H9 (cell line): ENCODE measurements around the gene LEMD3. TPM values are rescaled to one million over a fixed set of nuclear protein-coding genes. Genes with fewer than 3 reads are reported as not detected.

Experiments
- DNase-seq: peaks from one replicate; pipeline ENCODE4 v3.0.0-alpha.2; 2017
- H2AFZ ChIP-seq: one replicate; pipeline ENCODE4 v1.6.1; 2013; ENCODE audit warnings: mild to moderate bottlenecking, low read length, control low read depth, moderate library complexity
- H2AK5ac ChIP-seq: 2 replicates; pipeline ENCODE4 v1.6.1; 2013; ENCODE audit warnings: low read length, control low read depth, mixed read lengths; ENCODE audit not compliant: insufficient read length
- H2BK120ac ChIP-seq: one replicate; pipeline ENCODE4 v1.6.1; 2013; ENCODE audit warnings: low read depth, mild to moderate bottlenecking, low read length, control low read depth, inconsistent platforms; ENCODE audit not compliant: poor library complexity, severe bottlenecking
- H2BK12ac ChIP-seq: 2 replicates; pipeline ENCODE4 v1.6.1; 2013; ENCODE audit warnings: low read length, control low read depth, mixed read lengths, low read depth; ENCODE audit not compliant: insufficient read length
- H2BK15ac ChIP-seq: 2 replicates; pipeline ENCODE4 v1.6.1; 2013; ENCODE audit warnings: low read depth, low read length, control low read depth
- H2BK20ac ChIP-seq: one replicate; pipeline ENCODE4 v1.6.1; 2013; ENCODE audit warnings: low read depth, mild to moderate bottlenecking, low read length, control low read depth, inconsistent platforms; ENCODE audit not compliant: poor library complexity, severe bottlenecking
- H2BK5ac ChIP-seq: 2 replicates; pipeline ENCODE4 v1.6.1; 2013; ENCODE audit warnings: low read length, control low read depth, mixed read lengths; ENCODE audit not compliant: insufficient read length
- H3K14ac ChIP-seq: 2 replicates; pipeline ENCODE4 v1.6.1; 2013; ENCODE audit warnings: low read length, control low read depth; ENCODE audit not compliant: insufficient read depth
- H3K18ac ChIP-seq: 2 replicates; pipeline ENCODE4 v1.6.1; 2013; ENCODE audit warnings: low read depth, mild to moderate bottlenecking, mixed read lengths, low read length, control low read depth; ENCODE audit not compliant: insufficient read length
- H3K23ac ChIP-seq: 2 replicates; pipeline ENCODE4 v1.6.1; 2013; ENCODE audit warnings: low read length, control low read depth, mixed read lengths, low read depth; ENCODE audit not compliant: insufficient read length
- H3K23me2 ChIP-seq: 2 replicates; pipeline ENCODE4 v1.6.1; 2013; ENCODE audit warnings: low read depth, mild to moderate bottlenecking, mixed read lengths, low read length, control low read depth; ENCODE audit not compliant: insufficient read length, poor library complexity, severe bottlenecking
- H3K27ac ChIP-seq: 2 replicates; pipeline ENCODE4 v1.5.1; 2013; ENCODE audit warnings: low read length, control low read depth, mixed read lengths, low read depth; ENCODE audit not compliant: insufficient read length
- H3K27me3 ChIP-seq: 2 replicates; pipeline ENCODE4 v1.6.1; 2013; ENCODE audit warnings: low read length, control low read depth, inconsistent platforms; ENCODE audit not compliant: insufficient read depth
- H3K4ac ChIP-seq: 2 replicates; pipeline ENCODE4 v1.6.1; 2013; ENCODE audit warnings: low read depth, mild to moderate bottlenecking, control low read depth, inconsistent platforms, low read length, moderate library complexity
- H3K4me1 ChIP-seq: 2 replicates; pipeline ENCODE4 v1.6.1; 2013; ENCODE audit warnings: low read length, control low read depth, inconsistent platforms; ENCODE audit not compliant: insufficient read depth
- H3K4me2 ChIP-seq: 2 replicates; pipeline ENCODE4 v1.6.1; 2013; ENCODE audit warnings: low read length, control low read depth, mixed read lengths; ENCODE audit not compliant: insufficient read length, insufficient read depth
- H3K56ac ChIP-seq: 2 replicates; pipeline ENCODE4 v1.6.1; 2013; ENCODE audit warnings: low read depth, mild to moderate bottlenecking, mixed read lengths, low read length, control low read depth; ENCODE audit not compliant: insufficient read length
- H3K79me1 ChIP-seq: 2 replicates; pipeline ENCODE4 v1.6.1; 2013; ENCODE audit warnings: low read depth, mild to moderate bottlenecking, moderate library complexity, low read length, control low read depth, inconsistent platforms; ENCODE audit not compliant: insufficient read depth, poor library complexity, severe bottlenecking
- H3K79me2 ChIP-seq: 2 replicates; pipeline ENCODE4 v1.6.1; 2013; ENCODE audit warnings: low read length, control low read depth, inconsistent platforms; ENCODE audit not compliant: insufficient read depth
- H3K9ac ChIP-seq: 2 replicates; pipeline ENCODE4 v1.6.1; 2013; ENCODE audit warnings: low read length, control low read depth, mixed read lengths; ENCODE audit not compliant: insufficient read length; ENCODE audit errors: extremely low read depth
- H3K9me3 ChIP-seq: one replicate; pipeline ENCODE4 v1.6.1; 2013; ENCODE audit warnings: low read depth, low read length, inconsistent platforms; ENCODE audit not compliant: control insufficient read depth
- H3T11ph ChIP-seq: one replicate; pipeline ENCODE4 v1.6.1; 2013; ENCODE audit warnings: mild to moderate bottlenecking, low read length, control low read depth, inconsistent platforms
- H4K20me1 ChIP-seq: one replicate; pipeline ENCODE4 v1.6.1; 2013; ENCODE audit not compliant: control insufficient read depth, insufficient read length, insufficient read depth
- H4K5ac ChIP-seq: 2 replicates; pipeline ENCODE4 v1.6.1; 2013; ENCODE audit warnings: low read depth, mild to moderate bottlenecking, mixed read lengths, low read length, control low read depth; ENCODE audit not compliant: insufficient read length
- H4K8ac ChIP-seq: replicated peaks from 2 replicates; pipeline ENCODE4 v1.6.1; 2013; ENCODE audit warnings: low read length, control low read depth, mixed read lengths, low read depth; ENCODE audit not compliant: insufficient read length
- H4K91ac ChIP-seq: 2 replicates; pipeline ENCODE4 v1.6.1; 2013; ENCODE audit warnings: low read depth, mild to moderate bottlenecking, moderate library complexity, mixed read lengths, low read length, control low read depth; ENCODE audit not compliant: insufficient read length
- H3K27ac Mint-ChIP-seq, 3 experiments: 2 replicates in 2 of 3; 3 replicates in 1 of 3; pipeline ENCODE4 v1.8.0; 2020 to 2021; ENCODE audit warnings: mixed read lengths in 3 of 3, mild to moderate bottlenecking in 1 of 3, moderate library complexity in 1 of 3
- H3K27me3 Mint-ChIP-seq: 2 replicates; pipeline ENCODE4 v1.8.0; 2021; ENCODE audit warnings: low read depth, mild to moderate bottlenecking, moderate library complexity, mixed read lengths
- H3K36me3 Mint-ChIP-seq, 3 experiments: 2 replicates in 2 of 3; 3 replicates in 1 of 3; pipeline ENCODE4 v1.8.0; 2020 to 2021; ENCODE audit warnings: low read depth in 3 of 3, mixed read lengths in 3 of 3; ENCODE audit not compliant: insufficient read depth in 1 of 3
- H3K4me1 Mint-ChIP-seq, 2 experiments: 2 replicates each; pipeline ENCODE4 v1.8.0; 2020; ENCODE audit warnings: mixed read lengths in 2 of 2
- H3K4me3 Mint-ChIP-seq, 2 experiments: 2 replicates in 1 of 2; 3 replicates in 1 of 2; pipeline ENCODE4 v1.8.0; 2020 to 2021; ENCODE audit warnings: mild to moderate bottlenecking in 2 of 2, mixed read lengths in 2 of 2, moderate library complexity in 1 of 2
- H3K9me3 Mint-ChIP-seq, 2 experiments: 2 replicates in 1 of 2; 3 replicates in 1 of 2; pipeline ENCODE4 v1.8.0; 2020; ENCODE audit warnings: mild to moderate bottlenecking in 2 of 2, mixed read lengths in 2 of 2, moderate library complexity in 1 of 2
- CTCF ChIP-seq: fragments of 200-600 bp; sonication (generic); conservative IDR thresholded peaks from 3 replicates; pipeline ENCODE4 v1.8.0; 2021; ENCODE audit warnings: antibody characterized with exemption, mild to moderate bottlenecking
- WGBS: extraction: QIAGEN DNeasy Blood & Tissue Kit; methylation state at CpG from one replicate; pipeline ENCODE4 v1.1.7; 2013; ENCODE audit warnings: missing lambda C conversion rate, low lambda C conversion rate, mixed read lengths; ENCODE audit not compliant: insufficient read length; ENCODE audit errors: extremely low coverage; 5-methylcytosine and 5-hydroxymethylcytosine counted together
- total RNA-seq: library from RNA; stranded (reverse); gene quantifications from 2 replicates; pipeline ENCODE4 v1.2.1, GENCODE V29; 2021

Gene LEMD3
- total RNA-seq, 1 experiment from 2014 or later: 38.1 TPM

- Mint-ChIP-seq H3K27ac (no peak overlapping the region), H3K4me3 (no peak overlapping the region), H3K36me3 (no peaks in the 10 kb centered on the region), H3K9me3 (no peaks in the 10 kb centered on the region), H3K27me3 (peaks cover 10% of the 10 kb centered on the region; the same call in 1 of the 2 replicates), H3K4me1 (peaks cover 3 to 6% of the 10 kb centered on the region in 2 experiments; a peak in 3 of 4 replicates)
- H3K9me3 ChIP-seq: no peaks in the 10 kb centered on the region
- TF ChIP-seq CTCF: no peak
- H3K4me1 ChIP-seq: no peaks in the 10 kb centered on the region; the same call in 1 of the 2 replicates
- no peak overlapping the region for H2AK5ac ChIP-seq
- H2BK120ac ChIP-seq: no peak overlapping the region
- WGBS: no CpG with 5 or more reads among the region's 1 CpG
- H3K4me2 ChIP-seq: no peak overlapping the region
- no peak overlapping the region for H4K5ac ChIP-seq
- no peak overlapping the region for H3K9ac ChIP-seq
- no peaks in the 10 kb centered on the region for H3K27me3 ChIP-seq
- no peak overlapping the region for H3K27ac ChIP-seq
- H3K56ac ChIP-seq: no peak overlapping the region
- H4K91ac ChIP-seq: no peak overlapping the region
- H3K4ac ChIP-seq: no peak overlapping the region
- no peak overlapping the region for H4K8ac ChIP-seq
- no peak overlapping the region for H2BK12ac ChIP-seq
- no peak overlapping the region for H2BK15ac ChIP-seq
- no peaks in the 10 kb centered on the region for H4K20me1 ChIP-seq
- no peak for DNase-seq
- H2BK5ac ChIP-seq: no peak overlapping the region
- H3K79me2 ChIP-seq: no peaks in the 10 kb centered on the region
- no peak overlapping the region for H3K14ac ChIP-seq
- no peak overlapping the region for H2BK20ac ChIP-seq
- no peak overlapping the region for H3T11ph ChIP-seq
- H2AFZ ChIP-seq: no peak overlapping the region
- H3K18ac ChIP-seq: no peak overlapping the region
- H3K79me1 ChIP-seq: no peaks in the 10 kb centered on the region
- H3K23ac ChIP-seq: no peak overlapping the region
- H3K23me2 ChIP-seq: no peaks in the 10 kb centered on the region
These were observed 16.8 kb upstream of the LEMD3 start for GRCh38 chr12:65152596-65152995.
